ENCODE results near the gene SPTSSA. TPM values are rescaled to one million over a fixed set of nuclear protein-coding genes. Genes with fewer than 3 reads are reported as not detected.

SPTSSA gene
- total and polyA plus RNA-seq, 2 experiments from 2014 or later: 27.5 to 36.4 TPM

DNA sequence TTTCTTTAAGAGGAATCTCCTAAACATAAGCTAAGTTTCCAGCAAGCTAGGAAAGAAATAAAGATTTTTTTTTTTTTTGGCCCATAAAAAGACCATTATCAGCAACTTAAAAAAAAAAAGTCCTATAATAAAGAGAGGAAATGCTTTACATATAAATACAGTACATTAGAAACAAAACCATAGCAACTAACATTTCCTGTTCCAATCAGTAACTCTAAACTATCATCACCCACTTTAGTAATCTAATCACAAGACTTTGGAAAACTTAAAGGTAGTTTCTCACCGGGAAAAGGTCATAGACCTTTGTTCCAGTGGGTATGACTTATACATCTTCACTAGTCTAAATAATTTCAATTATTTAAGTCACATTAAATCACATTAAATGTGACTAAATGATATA is 11.1 kb downstream of the SPTSSA start:
- Histone ChIP-seq H3K27me3 (ENCODE audit: insufficient read depth) (no peaks in the 10 kb centered on the region), H3K9me2 (ENCODE audit: insufficient read depth) (no peaks in the 10 kb centered on the region; the same call in 1 of the 2 replicates), H3K79me2 (replicated peaks; ENCODE audit: insufficient read depth) (peaks cover 100% of the 10 kb centered on the region), H2AFZ (no peak overlapping the region), H3K4me3 (no peak overlapping the region), H3F3A (replicated peaks; ENCODE audit: low read depth) (no peaks in the 10 kb centered on the region), H3K4me2 (no peak overlapping the region), H3K27ac (ENCODE audit: low read depth) (no peak overlapping the region), H3K36me3 (ENCODE audit: insufficient read depth) (no peaks in the 10 kb centered on the region; the same call in 1 of the 2 replicates), H3K4me1 (ENCODE audit: insufficient read depth) (no peaks in the 10 kb centered on the region), H4K20me1 (replicated peaks; ENCODE audit: insufficient read depth) (peaks cover 2% of the 10 kb centered on the region; the same call in 1 of the 2 replicates)
- TF ChIP-seq NANOG (IDR thresholded peaks at IDR 0.05; ENCODE audit: borderline replicate concordance) (no peak), ZNF114 (CRISPR knock-in tag; IDR thresholded peaks at IDR 0.05) (no peak), JUNB (IDR thresholded peaks at IDR 0.05; ENCODE audit: unreplicated experiment) (no peak), ZNF331 (CRISPR knock-in tag; IDR thresholded peaks at IDR 0.05; ENCODE audit: low read depth) (no peak), POLR2AphosphoS5 (IDR thresholded peaks at IDR 0.05; ENCODE audit: low read depth) (no peak), STAT1 (IDR thresholded peaks at IDR 0.05; ENCODE audit: unreplicated experiment) (no peak), CREB1 (CRISPR knock-in tag; IDR thresholded peaks at IDR 0.05; ENCODE audit: low read depth) (no peak), EZH2 (IDR thresholded peaks at IDR 0.05; ENCODE audit: low read depth, unreplicated experiment) (no peak)
- TF ChIP-seq, protein P1, sequence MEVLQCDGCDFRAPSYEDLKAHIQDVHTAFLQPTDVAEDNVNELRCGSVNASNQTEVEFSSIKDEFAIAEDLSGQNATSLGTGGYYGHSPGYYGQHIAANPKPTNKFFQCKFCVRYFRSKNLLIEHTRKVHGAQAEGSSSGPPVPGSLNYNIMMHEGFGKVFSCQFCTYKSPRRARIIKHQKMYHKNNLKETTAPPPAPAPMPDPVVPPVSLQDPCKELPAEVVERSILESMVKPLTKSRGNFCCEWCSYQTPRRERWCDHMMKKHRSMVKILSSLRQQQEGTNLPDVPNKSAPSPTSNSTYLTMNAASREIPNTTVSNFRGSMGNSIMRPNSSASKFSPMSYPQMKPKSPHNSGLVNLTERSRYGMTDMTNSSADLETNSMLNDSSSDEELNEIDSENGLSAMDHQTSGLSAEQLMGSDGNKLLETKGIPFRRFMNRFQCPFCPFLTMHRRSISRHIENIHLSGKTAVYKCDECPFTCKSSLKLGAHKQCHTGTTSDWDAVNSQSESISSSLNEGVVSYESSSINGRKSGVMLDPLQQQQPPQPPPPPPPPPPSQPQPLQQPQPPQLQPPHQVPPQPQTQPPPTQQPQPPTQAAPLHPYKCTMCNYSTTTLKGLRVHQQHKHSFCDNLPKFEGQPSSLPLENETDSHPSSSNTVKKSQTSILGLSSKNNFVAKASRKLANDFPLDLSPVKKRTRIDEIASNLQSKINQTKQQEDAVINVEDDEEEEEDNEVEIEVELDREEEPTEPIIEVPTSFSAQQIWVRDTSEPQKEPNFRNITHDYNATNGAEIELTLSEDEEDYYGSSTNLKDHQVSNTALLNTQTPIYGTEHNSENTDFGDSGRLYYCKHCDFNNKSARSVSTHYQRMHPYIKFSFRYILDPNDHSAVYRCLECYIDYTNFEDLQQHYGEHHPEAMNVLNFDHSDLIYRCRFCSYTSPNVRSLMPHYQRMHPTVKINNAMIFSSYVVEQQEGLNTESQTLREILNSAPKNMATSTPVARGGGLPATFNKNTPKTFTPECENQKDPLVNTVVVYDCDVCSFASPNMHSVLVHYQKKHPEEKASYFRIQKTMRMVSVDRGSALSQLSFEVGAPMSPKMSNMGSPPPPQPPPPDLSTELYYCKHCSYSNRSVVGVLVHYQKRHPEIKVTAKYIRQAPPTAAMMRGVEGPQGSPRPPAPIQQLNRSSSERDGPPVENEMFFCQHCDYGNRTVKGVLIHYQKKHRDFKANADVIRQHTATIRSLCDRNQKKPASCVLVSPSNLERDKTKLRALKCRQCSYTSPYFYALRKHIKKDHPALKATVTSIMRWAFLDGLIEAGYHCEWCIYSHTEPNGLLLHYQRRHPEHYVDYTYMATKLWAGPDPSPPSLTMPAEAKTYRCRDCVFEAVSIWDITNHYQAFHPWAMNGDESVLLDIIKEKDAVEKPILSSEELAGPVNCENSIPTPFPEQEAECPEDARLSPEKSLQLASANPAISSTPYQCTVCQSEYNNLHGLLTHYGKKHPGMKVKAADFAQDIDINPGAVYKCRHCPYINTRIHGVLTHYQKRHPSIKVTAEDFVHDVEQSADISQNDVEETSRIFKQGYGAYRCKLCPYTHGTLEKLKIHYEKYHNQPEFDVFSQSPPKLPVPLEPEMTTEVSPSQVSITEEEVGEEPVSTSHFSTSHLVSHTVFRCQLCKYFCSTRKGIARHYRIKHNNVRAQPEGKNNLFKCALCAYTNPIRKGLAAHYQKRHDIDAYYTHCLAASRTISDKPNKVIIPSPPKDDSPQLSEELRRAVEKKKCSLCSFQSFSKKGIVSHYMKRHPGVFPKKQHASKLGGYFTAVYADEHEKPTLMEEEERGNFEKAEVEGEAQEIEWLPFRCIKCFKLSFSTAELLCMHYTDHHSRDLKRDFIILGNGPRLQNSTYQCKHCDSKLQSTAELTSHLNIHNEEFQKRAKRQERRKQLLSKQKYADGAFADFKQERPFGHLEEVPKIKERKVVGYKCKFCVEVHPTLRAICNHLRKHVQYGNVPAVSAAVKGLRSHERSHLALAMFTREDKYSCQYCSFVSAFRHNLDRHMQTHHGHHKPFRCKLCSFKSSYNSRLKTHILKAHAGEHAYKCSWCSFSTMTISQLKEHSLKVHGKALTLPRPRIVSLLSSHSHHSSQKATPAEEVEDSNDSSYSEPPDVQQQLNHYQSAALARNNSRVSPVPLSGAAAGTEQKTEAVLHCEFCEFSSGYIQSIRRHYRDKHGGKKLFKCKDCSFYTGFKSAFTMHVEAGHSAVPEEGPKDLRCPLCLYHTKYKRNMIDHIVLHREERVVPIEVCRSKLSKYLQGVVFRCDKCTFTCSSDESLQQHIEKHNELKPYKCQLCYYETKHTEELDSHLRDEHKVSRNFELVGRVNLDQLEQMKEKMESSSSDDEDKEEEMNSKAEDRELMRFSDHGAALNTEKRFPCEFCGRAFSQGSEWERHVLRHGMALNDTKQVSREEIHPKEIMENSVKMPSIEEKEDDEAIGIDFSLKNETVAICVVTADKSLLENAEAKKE (CRISPR knock-in tag; IDR thresholded peaks at IDR 0.05): no peak
- TF ChIP-seq, protein P2, sequence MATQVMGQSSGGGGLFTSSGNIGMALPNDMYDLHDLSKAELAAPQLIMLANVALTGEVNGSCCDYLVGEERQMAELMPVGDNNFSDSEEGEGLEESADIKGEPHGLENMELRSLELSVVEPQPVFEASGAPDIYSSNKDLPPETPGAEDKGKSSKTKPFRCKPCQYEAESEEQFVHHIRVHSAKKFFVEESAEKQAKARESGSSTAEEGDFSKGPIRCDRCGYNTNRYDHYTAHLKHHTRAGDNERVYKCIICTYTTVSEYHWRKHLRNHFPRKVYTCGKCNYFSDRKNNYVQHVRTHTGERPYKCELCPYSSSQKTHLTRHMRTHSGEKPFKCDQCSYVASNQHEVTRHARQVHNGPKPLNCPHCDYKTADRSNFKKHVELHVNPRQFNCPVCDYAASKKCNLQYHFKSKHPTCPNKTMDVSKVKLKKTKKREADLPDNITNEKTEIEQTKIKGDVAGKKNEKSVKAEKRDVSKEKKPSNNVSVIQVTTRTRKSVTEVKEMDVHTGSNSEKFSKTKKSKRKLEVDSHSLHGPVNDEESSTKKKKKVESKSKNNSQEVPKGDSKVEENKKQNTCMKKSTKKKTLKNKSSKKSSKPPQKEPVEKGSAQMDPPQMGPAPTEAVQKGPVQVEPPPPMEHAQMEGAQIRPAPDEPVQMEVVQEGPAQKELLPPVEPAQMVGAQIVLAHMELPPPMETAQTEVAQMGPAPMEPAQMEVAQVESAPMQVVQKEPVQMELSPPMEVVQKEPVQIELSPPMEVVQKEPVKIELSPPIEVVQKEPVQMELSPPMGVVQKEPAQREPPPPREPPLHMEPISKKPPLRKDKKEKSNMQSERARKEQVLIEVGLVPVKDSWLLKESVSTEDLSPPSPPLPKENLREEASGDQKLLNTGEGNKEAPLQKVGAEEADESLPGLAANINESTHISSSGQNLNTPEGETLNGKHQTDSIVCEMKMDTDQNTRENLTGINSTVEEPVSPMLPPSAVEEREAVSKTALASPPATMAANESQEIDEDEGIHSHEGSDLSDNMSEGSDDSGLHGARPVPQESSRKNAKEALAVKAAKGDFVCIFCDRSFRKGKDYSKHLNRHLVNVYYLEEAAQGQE (IDR thresholded peaks at IDR 0.05; ENCODE audit: unreplicated experiment): no peak
- TF ChIP-seq, protein P3, sequence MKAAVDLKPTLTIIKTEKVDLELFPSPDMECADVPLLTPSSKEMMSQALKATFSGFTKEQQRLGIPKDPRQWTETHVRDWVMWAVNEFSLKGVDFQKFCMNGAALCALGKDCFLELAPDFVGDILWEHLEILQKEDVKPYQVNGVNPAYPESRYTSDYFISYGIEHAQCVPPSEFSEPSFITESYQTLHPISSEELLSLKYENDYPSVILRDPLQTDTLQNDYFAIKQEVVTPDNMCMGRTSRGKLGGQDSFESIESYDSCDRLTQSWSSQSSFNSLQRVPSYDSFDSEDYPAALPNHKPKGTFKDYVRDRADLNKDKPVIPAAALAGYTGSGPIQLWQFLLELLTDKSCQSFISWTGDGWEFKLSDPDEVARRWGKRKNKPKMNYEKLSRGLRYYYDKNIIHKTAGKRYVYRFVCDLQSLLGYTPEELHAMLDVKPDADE (IDR thresholded peaks at IDR 0.05): no peak
- TF ChIP-seq, protein P4, sequence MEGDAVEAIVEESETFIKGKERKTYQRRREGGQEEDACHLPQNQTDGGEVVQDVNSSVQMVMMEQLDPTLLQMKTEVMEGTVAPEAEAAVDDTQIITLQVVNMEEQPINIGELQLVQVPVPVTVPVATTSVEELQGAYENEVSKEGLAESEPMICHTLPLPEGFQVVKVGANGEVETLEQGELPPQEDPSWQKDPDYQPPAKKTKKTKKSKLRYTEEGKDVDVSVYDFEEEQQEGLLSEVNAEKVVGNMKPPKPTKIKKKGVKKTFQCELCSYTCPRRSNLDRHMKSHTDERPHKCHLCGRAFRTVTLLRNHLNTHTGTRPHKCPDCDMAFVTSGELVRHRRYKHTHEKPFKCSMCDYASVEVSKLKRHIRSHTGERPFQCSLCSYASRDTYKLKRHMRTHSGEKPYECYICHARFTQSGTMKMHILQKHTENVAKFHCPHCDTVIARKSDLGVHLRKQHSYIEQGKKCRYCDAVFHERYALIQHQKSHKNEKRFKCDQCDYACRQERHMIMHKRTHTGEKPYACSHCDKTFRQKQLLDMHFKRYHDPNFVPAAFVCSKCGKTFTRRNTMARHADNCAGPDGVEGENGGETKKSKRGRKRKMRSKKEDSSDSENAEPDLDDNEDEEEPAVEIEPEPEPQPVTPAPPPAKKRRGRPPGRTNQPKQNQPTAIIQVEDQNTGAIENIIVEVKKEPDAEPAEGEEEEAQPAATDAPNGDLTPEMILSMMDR (conservative IDR thresholded peaks at IDR 0.05; ENCODE audit: low read depth in 2 of 2): no peak
- Mint-ChIP-seq H3K27me3 (ENCODE audit: insufficient read depth, low read depth, poor library complexity) (no peaks in the 10 kb centered on the region), H3K9me3 (no peaks in the 10 kb centered on the region), H3K4me1 (no peaks in the 10 kb centered on the region), H3K36me3 (ENCODE audit: low read depth) (peaks cover 23% of the 10 kb centered on the region), H3K27ac (no peak overlapping the region), H3K4me3 (no peak overlapping the region)
- DNase-seq (ENCODE audit: low spot score) (no peak), ATAC-seq (no peak)

All from GM23338 (cell line).